Heart right ventricle (tissue), 16 donors: ENCODE measurements around the gene NEU4. TPM values are rescaled to one million over a fixed set of nuclear protein-coding genes. Genes with fewer than 3 reads are reported as not detected.

Experiments used
- ATAC-seq, 8 donors: fragments of 200-7000 bp; cut with Tn5 transposase; one replicate each; pipeline ENCODE4 v1.9.1; 2020; ENCODE audit warnings: mild to moderate bottlenecking in 8 of 8, moderate library complexity in 8 of 8, moderate number of reproducible peaks in 1 of 8
- DNase-seq, 2 donors: peaks; one replicate each; pipeline ENCODE4 v3.0.0-alpha.2; 2020
- H3K27ac ChIP-seq, 10 donors: fragments of 200-600 bp; sonication (generic) in 2 of 10; one replicate each; pipeline versions ENCODE4 v1.5.0 to v1.8.0; 2020 to 2022; ENCODE audit warnings: mild to moderate bottlenecking in 3 of 10
- H3K27me3 ChIP-seq, 7 donors: fragments of 200-600 bp; one replicate each; pipeline ENCODE4 v1.8.0; 2021 to 2022; ENCODE audit warnings: mild to moderate bottlenecking in 2 of 7
- H3K36me3 ChIP-seq, 9 donors: fragments of 200-600 bp; sonication (generic) in 1 of 9; one replicate each; pipeline versions ENCODE4 v1.5.0 to v1.8.0; 2020 to 2022; ENCODE audit warnings: mild to moderate bottlenecking in 2 of 9
- H3K4me1 ChIP-seq, 9 donors: fragments of 200-600 bp; sonication (generic) in 1 of 9; one replicate each; pipeline versions ENCODE4 v1.5.0 to v1.8.0; 2020 to 2022; ENCODE audit warnings: mild to moderate bottlenecking in 4 of 9
- H3K4me3 ChIP-seq, 10 donors: fragments of 200-600 bp; sonication (generic) in 2 of 10; one replicate each; pipeline versions ENCODE4 v1.5.0 to v1.8.0; 2020 to 2022; ENCODE audit warnings: mild to moderate bottlenecking in 7 of 10, moderate library complexity in 2 of 10
- H3K9me3 ChIP-seq, 11 donors: fragments of 200-600 bp in 10 of 11; sonication (generic) in 2 of 11; one replicate each; pipeline versions ENCODE4 v1.5.0 to v1.8.0; 2013 to 2022; ENCODE audit warnings: mild to moderate bottlenecking in 2 of 11, control low read depth in 1 of 11, moderate library complexity in 1 of 11
- CTCF ChIP-seq, 9 donors: fragments of 200-600 bp; sonication (generic) in 2 of 9; IDR thresholded peaks; one replicate each; pipeline versions ENCODE4 v1.5.0 to v1.8.0; 2021 to 2022; ENCODE audit warnings: antibody characterized with exemption in 9 of 9, mild to moderate bottlenecking in 5 of 9, moderate library complexity in 1 of 9
- WGBS, 2 donors: extraction: QIAGEN DNeasy Blood & Tissue Kit; methylation state at CpG; one replicate each; pipeline ENCODE4 v1.1.7; 2013; ENCODE audit warnings: inconsistent platforms in 1 of 2; 5-methylcytosine and 5-hydroxymethylcytosine counted together
- intact Hi-C, 10 donors: fragments of 100-400 bp; cut with DNase I; formaldehyde crosslinking; loops; one replicate each; pipeline versions ENCODE4 v1.11.1 to v1.14.2; 2022
- polyA plus RNA-seq, 2 donors: library from polyadenylated mRNA; stranded (reverse); fragments of 200-250 nt; gene quantifications; one replicate each; pipeline ENCODE4 v1.2.3, GENCODE V29; 2013
- total RNA-seq, 10 donors: library from RNA; stranded (reverse); fragmentation: NEBNext Ultra II Directional in 3 of 10; extraction: Animal tissue kit (Norgen Biotek cat#: 25700) in 3 of 10; gene quantifications; one replicate each; pipeline versions ENCODE4 v1.2.1 to v1.2.4, GENCODE V29; 2021 to 2023
- donor health status: Arrhythmogenic right ventricular cardiomyopathy.
- donor health status: ischemic (EF 13 %, LVEDD 7.1; RV severe dilation, severe dysfunction).
- donor health status: healthy with polysubstance abuse.
- donor health status: DM: no; HTN: yes; CAD: no.
- donor health status: DM: no; HTN: no; CAD: no.
- donor health status: ischemic (EF 25% LVEDD 6.9; RV normal size, moderate dysfunction).
- donor health status: ischemic (EF 25% LVEDD 5.7; RV mildly dilated, moderate dysfunction).
- donor health status: healthy.
- donor health status: DM: yes; HTN: yes; CAD: no.
- donor health status: Ischemic cardiomyopathy.
- donor health status: ischemic (EF 35%, LVEDD 5.7; RV mildly dilated, moderate dysfunction).
- donor health status: nonischemic (EF 11% LVEDD 7.7; RV severe dilation, severe dysfunction).
- donor health status: DM: yes; HTN: yes; CAD: no.
- donor health status: PGD.
- donor health status: ischemic (EF 29% LVEDD 5.4; RV normal size, mild dysfunction).
- donor health status: nonischemic (EF 23%, LVEDD 6.1; RV moderate dilation, normal function).

NEU4 gene
- total and polyA plus RNA-seq, 12 donors = 0.07 to 1.2 (median 0.46) TPM; not detected in 2

- intact Hi-C loops = loop anchor here in 2 of 10 donors (10.0 kb wide), 1 partner anchor 57 kb away; the partner anchor contains the start of gene RTP5 (in 2 of the 2)
- H3K36me3 ChIP-seq = no peaks in the 10 kb centered on the region
- ATAC-seq (no peak), DNase-seq (peak in 1 of 2 donors; percentile 25)
- H3K9me3 ChIP-seq = no peaks in the 10 kb centered on the region
- no peak for TF ChIP-seq CTCF (IDR thresholded peaks at IDR 0.05)
- 65 to 70% methylated on average over 16 to 17 of the region's 17 CpGs for WGBS, 2 donors
- H3K4me3 ChIP-seq = no peak overlapping the region
- peaks cover 0 to 18% (median 14%) of the 10 kb centered on the region in 7 donors for H3K27me3 ChIP-seq
- H3K4me1 ChIP-seq = peaks cover 12 to 40% (median 32%) of the 10 kb centered on the region in 9 donors
- H3K27ac ChIP-seq = no peak overlapping the region
These were observed 807 bp upstream of the NEU4 start for GRCh38 chr2:241808051-241808720.

- DNase-seq (no peak), ATAC-seq (no peak)
- H3K9me3 ChIP-seq = no peaks in the 10 kb centered on the region
- no peaks in the 10 kb centered on the region for H3K36me3 ChIP-seq
- no peak overlapping the region for H3K4me3 ChIP-seq
- no peak for TF ChIP-seq CTCF (IDR thresholded peaks at IDR 0.05)
- 82 to 83% methylated on average over 29 of the region's 29 CpGs for WGBS, 2 donors
- peak overlapping the region in 7 of 10 donors; percentile 34 to 89 (median 80) for H3K27ac ChIP-seq
- intact Hi-C loops = loop anchor here in 2 of 10 donors (10.0 kb wide), 1 partner anchor 55 kb away; the partner anchor contains the start of gene RTP5 (in 2 of the 2)
- H3K27me3 ChIP-seq = peaks cover 0 to 3% (median 2%) of the 10 kb centered on the region in 7 donors
- H3K4me1 ChIP-seq = peaks cover 3 to 30% (median 22%) of the 10 kb centered on the region in 9 donors
These were observed 652 bp downstream of the NEU4 start for GRCh38 chr2:241809383-241810306.

GRCh38 chr2:241810307-241811200 lies 1.6 kb downstream of the NEU4 start:
- intact Hi-C loops = no loop called here
- peaks cover 3 to 28% (median 18%) of the 10 kb centered on the region in 9 donors for H3K4me1 ChIP-seq
- peak overlapping the region in 2 of 10 donors; percentile 20 to 22 for H3K4me3 ChIP-seq
- peak in 1 of 9 donors; percentile 4 for TF ChIP-seq CTCF (IDR thresholded peaks at IDR 0.05)
- H3K9me3 ChIP-seq = no peaks in the 10 kb centered on the region
- ATAC-seq (peak; percentile 17 to 90 (median 74)), DNase-seq (peak; percentile 35 to 74)
- H3K36me3 ChIP-seq = no peaks in the 10 kb centered on the region
- WGBS, 2 donors = 54 to 58% methylated on average over 27 to 28 of the region's 28 CpGs
- H3K27ac ChIP-seq = peak overlapping the region in 9 of 10 donors; percentile 45 to 89 (median 77)
- peaks cover 0 to 4% (median 0%) of the 10 kb centered on the region in 7 donors for H3K27me3 ChIP-seq
